K562 (cell line): ENCODE data around the gene TCOF1. TPM values are rescaled to one million over a fixed set of nuclear protein-coding genes. Genes with fewer than 3 reads are reported as not detected.

Source experiments
- ATAC-seq: fragments of 200-7000 bp; cut with Tn5 transposase; 3 replicates; pipeline ENCODE4 v1.9.1; 2020; ENCODE audit warnings: moderate library complexity
- BruUV-seq: library from RNA; stranded (reverse); fragments of 400-500 nt; replicated peaks from 2 replicates; lab custom pipeline; 2021; lab: Mats Ljungman, UMichigan
- CTCF ChIA-PET: fragments of 300-600 bp; formaldehyde crosslinking; extraction: SDS; loops from one replicate; lab custom pipeline; 2021; ENCODE audit warnings: low intra/inter-chr PET ratio; lab: Yijun Ruan, JAX
- POLR2A ChIA-PET: fragments of 300-600, 350-650 bp; sonication (Branson Sonifier 250); formaldehyde crosslinking; extraction: SDS; loops from one replicate; lab custom pipeline; 2021; ENCODE audit warnings: antibody characterized with exemption, inconsistent platforms; lab: Yijun Ruan, JAX
- DNase-seq, 4 experiments: peaks; one replicate each; pipeline versions ENCODE4 v3.0.0 to v3.0.0-alpha.2; 2011 to 2018; ENCODE audit warnings: low spot score in 3 of 4, mixed read lengths in 3 of 4; ENCODE audit errors: extremely low read depth in 1 of 4
- FAIRE-seq: peaks from 2 replicates; lab custom pipeline; 2011; peaks lifted over from hg19 to GRCh38; lab: Jason Lieb, UNC
- H2AFZ ChIP-seq: 2 replicates; pipeline ENCODE4 v1.6.0; 2011; ENCODE audit warnings: low read depth, low read length, control low read depth, inconsistent platforms
- H3K27ac ChIP-seq: fragments of 200-600 bp; 3 replicates; pipeline ENCODE4 v1.8.0; 2011; ENCODE audit warnings: low read depth, mild to moderate bottlenecking, control low read depth, inconsistent platforms, low read length, moderate library complexity, mixed read lengths; ENCODE audit errors: extremely low read depth
- H3K27me3 ChIP-seq, 2 experiments: fragments of 300-600 bp in 1 of 2; 2 replicates in 1 of 2; 3 replicates in 1 of 2; pipeline versions ENCODE4 v1.6.0 to v1.8.0; 2011; ENCODE audit warnings: inconsistent platforms in 2 of 2, low read length in 2 of 2, mild to moderate bottlenecking in 1 of 2, mixed read lengths in 1 of 2, moderate library complexity in 1 of 2; ENCODE audit not compliant: control insufficient read depth in 2 of 2, insufficient read depth in 2 of 2
- H3K36me3 ChIP-seq: fragments of 300-600 bp; 3 replicates; pipeline ENCODE4 v1.8.0; 2011; ENCODE audit warnings: mild to moderate bottlenecking, low read length, inconsistent platforms; ENCODE audit not compliant: control insufficient read depth, insufficient read depth
- H3K4me1 ChIP-seq, 2 experiments: fragments of 200-600 bp in 1 of 2; replicated peaks in 1 of 2; 2 replicates in 1 of 2; 3 replicates in 1 of 2; pipeline versions ENCODE4 v1.5.1 to v1.8.0; 2011; ENCODE audit warnings: inconsistent platforms in 2 of 2, low read length in 2 of 2, mild to moderate bottlenecking in 1 of 2, mixed read lengths in 1 of 2, moderate library complexity in 1 of 2; ENCODE audit not compliant: control insufficient read depth in 2 of 2, insufficient read depth in 2 of 2
- H3K4me2 ChIP-seq: 2 replicates; pipeline ENCODE4 v1.6.1; 2011; ENCODE audit warnings: low read length, control low read depth, inconsistent platforms, mixed read lengths; ENCODE audit not compliant: insufficient read depth
- H3K4me3 ChIP-seq: fragments of 200-600 bp; sonication (generic), shearing (Covaris generic); 2 replicates; pipeline ENCODE4 v1.5.1; 2016; ENCODE audit warnings: control low read depth, inconsistent platforms
- H3K79me2 ChIP-seq: fragments of 200-600 bp; 3 replicates; pipeline ENCODE4 v1.8.0; 2011; ENCODE audit warnings: low read length, inconsistent platforms; ENCODE audit not compliant: control insufficient read depth, insufficient read depth
- H3K9ac ChIP-seq, 2 experiments: 2 replicates each; pipeline versions ENCODE4 v1.6.0 to v1.6.1; 2011; ENCODE audit warnings: low read depth in 2 of 2, low read length in 2 of 2, control low read depth in 1 of 2, inconsistent platforms in 1 of 2, mild to moderate bottlenecking in 1 of 2, mixed read lengths in 1 of 2; ENCODE audit not compliant: insufficient read depth in 1 of 2
- H3K9me1 ChIP-seq: one replicate; pipeline ENCODE4 v1.6.0; 2011; ENCODE audit warnings: inconsistent platforms, mild to moderate bottlenecking, low read length, moderate library complexity; ENCODE audit not compliant: control insufficient read depth, insufficient read depth
- H3K9me3 ChIP-seq: replicated peaks from 2 replicates; pipeline ENCODE4 v1.5.1; 2011; ENCODE audit warnings: low read depth, low read length, inconsistent platforms; ENCODE audit not compliant: control insufficient read depth, insufficient read depth
- H4K20me1 ChIP-seq: replicated peaks from 2 replicates; pipeline ENCODE4 v1.6.1; 2011; ENCODE audit warnings: low read length, inconsistent platforms, mixed read lengths; ENCODE audit not compliant: control insufficient read depth, insufficient read depth
- CAMTA2 ChIP-seq: fragments of 250-450 bp; sonication (Bioruptor Pico); conservative IDR thresholded peaks from 2 replicates; pipeline ENCODE4 v1.5.1; 2022
- CBX1 ChIP-seq: sonication (generic); IDR thresholded peaks from 2 replicates; pipeline ENCODE4 v1.6.1; 2016; ENCODE audit warnings: antibody characterized with exemption, low read depth, mild to moderate bottlenecking
- ELF4 ChIP-seq: fragments of 450-650 bp; formaldehyde crosslinking; IDR thresholded peaks from 2 replicates; pipeline ENCODE4 v1.4.0; 2022; ENCODE audit warnings: missing genetic modification characterization
- WGBS: fragments of 100-300 bp; shearing (Covaris generic); methylation state at CpG from one replicate; pipeline ENCODE4 v1.1.6; 2016; ENCODE audit warnings: low coverage, mixed read lengths; ENCODE audit not compliant: insufficient coverage; ENCODE audit errors: missing lambda C conversion rate; 5-methylcytosine and 5-hydroxymethylcytosine counted together
- in situ Hi-C: fragments of 300-500 bp; cut with MboI; formaldehyde crosslinking; loops from 4 replicates; pipeline ENCODE4 v1.15.0; 2018; ENCODE audit warnings: inconsistent platforms, mixed read lengths
- intact Hi-C: fragments of 100-400 bp; cut with micrococcal nuclease; formaldehyde crosslinking; loops from 2 replicates; pipeline ENCODE4 v1.14.2; 2022
- polyA plus RNA-seq, 8 experiments: library from polyadenylated mRNA; depleted of rRNA in 4 of 8; stranded (reverse) in 5 of 8; unstranded in 3 of 8; fragments of >200 nt; fragmentation: Nextera tagmentation in 2 of 8; fragmentation: Illumina TruSeq in 1 of 8; extraction: Ambion mirVana in 2 of 8; extraction: Trizol in 1 of 8; gene quantifications; 2 replicates each; pipeline versions ENCODE4 v1.2.1 to v1.2.3, GENCODE V29; 2011 to 2014; ENCODE audit warnings: inconsistent platforms in 1 of 8, missing spikeins in 1 of 8
- total RNA-seq, 7 experiments: library from RNA; depleted of rRNA in 6 of 7; stranded (reverse); fragments of >200 nt in 6 of 7; fragmentation: Illumina TruSeq in 2 of 7; extraction: Trizol in 2 of 7; gene quantifications; 2 replicates each; pipeline versions ENCODE4 v1.2.1 to v1.2.3, GENCODE V29; 2011 to 2021; ENCODE audit warnings: low replicate concordance in 1 of 7

The TCOF1 gene
- total and polyA plus RNA-seq, 9 of the 15 experiments (the other 6 are each of a cell fraction or from before 2014, with no cell fraction given), result 9.8 to 134 (median 61.7) TPM

- H3K27me3 ChIP-seq, result peaks cover 2 to 23% of the 10 kb centered on the region in 2 experiments; a peak in 2 of 5 replicates
- FAIRE-seq, result no peak
- H4K20me1 ChIP-seq, result no peaks in the 10 kb centered on the region; the same call in 1 of the 2 replicates
- H3K9me1 ChIP-seq, result no peaks in the 10 kb centered on the region
- H3K9me3 ChIP-seq, result no peaks in the 10 kb centered on the region
- no TSS peak for BruUV-seq
- DNase-seq, result no peak
- no peak overlapping the region for H3K4me3 ChIP-seq
- intact Hi-C loops (no loop called here), in situ Hi-C loops (no loop called here)
- 0% methylated on average over 2 of the region's 2 CpGs for WGBS
- no peak overlapping the region for H3K27ac ChIP-seq
- ATAC-seq, result no peak
- H3K79me2 ChIP-seq, result no peaks in the 10 kb centered on the region
- TF ChIP-seq CAMTA2 (no peak), ELF4 (CRISPR knock-in tag) (no peak)
- no peak overlapping the region for H3K4me2 ChIP-seq
- POLR2A ChIA-PET, result interaction anchor here (0.6 kb wide), 1 partner anchor 15 kb away, joined by 3 read pairs; no protein-coding TSS in a partner anchor
- no peaks in the 10 kb centered on the region for H3K36me3 ChIP-seq
- H3K4me1 ChIP-seq, result peaks cover 0 to 9% of the 10 kb centered on the region in 2 experiments; a peak in 3 of 5 replicates
- no peak overlapping the region for H3K9ac ChIP-seq
- CTCF ChIA-PET, result no interaction called here
- H2AFZ ChIP-seq, result no peak overlapping the region
Measured at GRCh38 chr5:150326707-150327106, 30.8 kb upstream of the TCOF1 start.

DNA sequence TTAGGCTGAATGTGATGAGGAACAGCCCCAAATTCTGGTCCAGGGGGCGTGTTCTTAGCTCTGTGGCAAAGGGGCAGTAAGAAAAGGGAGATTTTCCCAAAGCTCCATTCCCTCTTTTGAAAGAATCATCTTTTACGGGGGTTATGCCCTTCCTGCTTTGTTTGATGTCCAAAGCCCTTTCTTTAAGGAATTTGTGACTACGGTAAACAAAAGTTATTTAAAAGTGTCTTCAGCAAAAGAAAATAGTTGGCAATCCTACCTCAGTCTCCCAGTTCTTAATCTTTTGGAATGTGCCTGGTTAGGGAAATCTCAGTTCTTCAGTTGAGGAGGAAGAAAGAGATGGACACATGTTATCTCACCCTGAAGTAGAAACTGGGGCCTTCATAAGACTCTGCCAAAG is 30.4 kb upstream of the TCOF1 start:
- intact Hi-C loops (no loop called here), in situ Hi-C loops (no loop called here)
- Histone ChIP-seq H3K9ac (no peak overlapping the region), H3K4me1 (peaks cover 0 to 9% of the 10 kb centered on the region in 2 experiments; a peak in 3 of 5 replicates), H3K9me3 (no peaks in the 10 kb centered on the region), H3K27me3 (peaks cover 2 to 23% of the 10 kb centered on the region in 2 experiments; a peak in 2 of 5 replicates), H3K4me2 (no peak overlapping the region), H3K36me3 (no peaks in the 10 kb centered on the region), H4K20me1 (no peaks in the 10 kb centered on the region; the same call in 1 of the 2 replicates), H3K27ac (no peak overlapping the region), H2AFZ (no peak overlapping the region), H3K4me3 (no peak overlapping the region), H3K9me1 (no peaks in the 10 kb centered on the region), H3K79me2 (no peaks in the 10 kb centered on the region)
- POLR2A ChIA-PET, result interaction anchor here (0.6 kb wide), 1 partner anchor 16 kb away, joined by 3 read pairs; no protein-coding TSS in a partner anchor
- FAIRE-seq (no peak), ATAC-seq (no peak), DNase-seq (no peak)
- no peak for TF ChIP-seq CBX1
- CTCF ChIA-PET, result no interaction called here
- 0% methylated on average over 2 of the region's 3 CpGs for WGBS
- BruUV-seq, result no TSS peak
